Nephron (organoid): ENCODE measurements around the gene CISH.

Experiments used
- H3K27ac Mint-ChIP-seq, 3 experiments: 2 replicates each; pipeline ENCODE4 v1.8.0; 2020; ENCODE audit warnings: mixed read lengths in 3 of 3, mild to moderate bottlenecking in 2 of 3, moderate library complexity in 1 of 3
- H3K27me3 Mint-ChIP-seq: 2 replicates; pipeline ENCODE4 v1.8.0; 2021; ENCODE audit warnings: low read depth, mild to moderate bottlenecking, moderate library complexity, mixed read lengths
- H3K36me3 Mint-ChIP-seq: 2 replicates; pipeline ENCODE4 v1.8.0; 2020; ENCODE audit warnings: low read depth, mixed read lengths
- H3K4me1 Mint-ChIP-seq: 2 replicates; pipeline ENCODE4 v1.8.0; 2020; ENCODE audit warnings: mixed read lengths
- H3K4me3 Mint-ChIP-seq, 3 experiments: 2 replicates each; pipeline ENCODE4 v1.8.0; 2020; ENCODE audit warnings: mild to moderate bottlenecking in 3 of 3, mixed read lengths in 3 of 3, moderate library complexity in 2 of 3
- H3K9me3 Mint-ChIP-seq: 2 replicates; pipeline ENCODE4 v1.8.0; 2020; ENCODE audit warnings: mixed read lengths
- CTCF ChIP-seq, 3 experiments: fragments of 200-600 bp; sonication (generic); IDR thresholded peaks; one replicate each; pipeline ENCODE4 v1.5.0; 2021; ENCODE audit warnings: antibody characterized with exemption in 3 of 3; ENCODE audit not compliant: unreplicated experiment in 3 of 3

Gene CISH

DNA sequence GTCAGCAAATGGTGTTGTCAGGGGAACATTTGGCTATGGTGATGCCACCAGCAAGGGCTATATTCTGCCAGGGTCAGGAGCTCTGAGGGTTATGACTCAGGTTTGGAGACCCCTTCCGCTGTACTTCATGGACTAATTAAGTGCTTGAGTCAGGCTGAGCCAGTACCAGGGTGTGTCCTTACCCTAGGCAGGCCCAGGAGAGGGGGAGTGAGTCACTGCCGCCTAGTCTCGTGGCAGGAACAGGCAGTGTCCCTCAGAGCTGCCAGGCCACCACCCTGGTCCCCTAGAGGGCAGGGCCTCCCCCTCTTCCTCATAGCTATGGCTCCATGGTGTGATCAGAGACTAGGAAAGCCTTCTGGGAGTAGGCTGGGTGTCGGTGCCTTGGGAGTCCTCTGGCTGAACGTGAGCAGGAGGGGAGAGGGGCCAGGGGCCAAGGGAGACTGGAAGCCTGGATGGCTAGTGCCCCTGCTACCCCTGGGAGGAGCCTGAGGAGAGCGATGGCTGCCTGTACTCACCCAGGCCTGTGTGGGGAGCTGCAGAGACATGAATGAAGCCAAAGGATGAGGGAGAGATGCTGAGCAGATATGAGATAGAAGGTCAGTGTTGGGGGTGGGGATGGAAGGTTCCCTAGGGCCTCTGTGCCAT, 16.0 kb upstream of the CISH start:
- Mint-ChIP-seq H3K27me3 (peaks cover 13% of the 10 kb centered on the region), H3K4me1 (peaks cover 23% of the 10 kb centered on the region), H3K9me3 (no peaks in the 10 kb centered on the region), H3K4me3 (no peak overlapping the region), H3K27ac (no peak overlapping the region), H3K36me3 (peaks cover 4% of the 10 kb centered on the region)
- TF ChIP-seq CTCF (IDR thresholded peaks at IDR 0.05; ENCODE audit: unreplicated experiment in 3 of 3): peak in 1 of 3 experiments; percentile 10

DNA sequence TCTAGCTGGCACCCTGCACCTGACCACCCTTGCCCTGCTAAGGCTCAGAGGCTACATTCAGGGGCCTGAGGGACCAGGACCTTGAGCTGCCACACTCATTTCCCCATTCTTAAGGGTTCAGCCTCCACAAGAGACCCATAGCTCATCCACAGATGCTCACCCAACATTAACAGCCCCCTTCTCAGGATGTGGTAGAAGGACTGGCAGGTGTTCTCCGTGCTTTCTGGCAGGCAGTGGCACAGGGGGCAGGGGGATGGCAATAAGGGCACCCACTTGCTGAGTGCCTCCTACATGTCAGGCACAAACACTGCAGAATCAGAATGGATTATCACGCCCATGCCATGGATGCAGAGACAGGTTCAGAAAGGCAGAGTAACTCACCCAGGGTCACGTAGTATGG, 14.8 kb upstream of the CISH start:
- no peak for TF ChIP-seq CTCF (IDR thresholded peaks at IDR 0.05; ENCODE audit: unreplicated experiment in 3 of 3)
- Mint-ChIP-seq H3K27ac (no peak overlapping the region), H3K36me3 (peaks cover 4% of the 10 kb centered on the region), H3K4me1 (peaks cover 12% of the 10 kb centered on the region), H3K27me3 (peaks cover 10% of the 10 kb centered on the region), H3K9me3 (no peaks in the 10 kb centered on the region), H3K4me3 (no peak overlapping the region)

GRCh38 chr3:50625231-50626182, 13.9 kb upstream of the CISH start:
- peaks cover 4% of the 10 kb centered on the region for H3K27me3 Mint-ChIP-seq
- H3K9me3 Mint-ChIP-seq: no peaks in the 10 kb centered on the region
- peaks cover 8% of the 10 kb centered on the region for H3K36me3 Mint-ChIP-seq

DNA sequence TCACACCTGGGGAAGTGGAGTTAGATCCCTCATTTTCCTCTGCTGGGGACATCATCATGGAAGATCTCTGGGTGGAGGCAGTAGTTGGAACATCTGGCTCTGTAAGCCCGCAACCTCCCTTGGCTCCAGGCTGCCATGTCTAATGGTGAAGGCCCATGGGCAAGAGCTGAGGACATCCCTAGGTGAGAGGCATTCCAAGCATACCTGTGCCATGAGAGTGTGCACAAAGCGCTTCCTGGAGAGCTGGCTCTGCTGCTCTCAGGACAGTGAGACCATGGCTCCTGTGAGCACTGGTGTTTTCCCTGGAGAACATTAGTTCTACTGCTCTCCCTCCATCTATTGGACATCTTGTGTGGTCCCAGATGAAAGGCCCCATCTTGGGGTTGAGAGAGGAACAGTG, 13.1 kb upstream of the CISH start:
- peak overlapping the region in 1 of 3 experiments; percentile 59 for H3K27ac Mint-ChIP-seq
- H3K27me3 Mint-ChIP-seq: peaks cover 3% of the 10 kb centered on the region

More at GRCh38 chr3:50625231-50626182, 13.9 kb upstream of the CISH start:
- Mint-ChIP-seq H3K4me3 (no peak overlapping the region), H3K4me1 (peaks cover 7% of the 10 kb centered on the region), H3K27ac (no peak overlapping the region)
- TF ChIP-seq CTCF (IDR thresholded peaks at IDR 0.05; ENCODE audit: unreplicated experiment in 3 of 3): no peak

DNA sequence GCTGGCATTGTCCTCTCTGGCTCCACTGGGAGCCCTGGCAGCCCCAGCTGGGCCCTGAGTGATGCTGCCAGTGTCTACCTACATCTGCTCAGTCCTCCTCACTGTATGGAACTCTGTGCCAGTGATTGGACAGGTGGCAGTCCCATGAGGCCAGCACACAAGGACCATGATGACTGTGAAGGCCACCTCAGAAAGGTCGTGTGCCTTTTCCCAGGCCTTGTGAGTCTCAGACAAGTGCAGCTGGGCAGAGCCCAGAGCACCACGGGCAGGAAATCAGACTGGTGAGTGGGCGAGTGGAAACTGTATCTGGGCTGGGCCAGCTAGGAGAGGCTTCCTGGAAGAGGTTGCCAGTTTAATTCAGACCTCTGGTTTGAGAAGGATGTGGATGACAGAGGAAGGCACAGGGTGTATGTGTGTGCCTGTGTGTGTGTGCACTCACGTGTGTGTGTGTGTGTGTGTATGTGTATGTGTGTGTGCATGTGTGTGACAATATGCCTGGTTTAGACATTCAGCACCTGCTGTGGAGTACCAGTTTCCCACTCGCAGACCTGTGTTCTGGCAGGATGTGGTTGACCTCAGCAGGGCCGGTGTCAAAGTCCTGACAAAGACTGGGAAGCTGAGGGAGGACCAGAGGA, 12.4 kb upstream of the CISH start:
- no peak for TF ChIP-seq CTCF (IDR thresholded peaks at IDR 0.05; ENCODE audit: unreplicated experiment in 3 of 3)
- peak overlapping the region in 1 of 3 experiments; percentile 59 for H3K27ac Mint-ChIP-seq
- H3K36me3 Mint-ChIP-seq: peaks cover 11% of the 10 kb centered on the region
- peaks cover 8% of the 10 kb centered on the region for H3K4me1 Mint-ChIP-seq
- no peak overlapping the region for H3K4me3 Mint-ChIP-seq
- H3K27me3 Mint-ChIP-seq: peaks cover 3% of the 10 kb centered on the region
- no peaks in the 10 kb centered on the region for H3K9me3 Mint-ChIP-seq

More for the DNA sequence above, 13.1 kb upstream of the CISH start:
- peaks cover 11% of the 10 kb centered on the region for H3K36me3 Mint-ChIP-seq
- no peaks in the 10 kb centered on the region for H3K9me3 Mint-ChIP-seq
- TF ChIP-seq CTCF (IDR thresholded peaks at IDR 0.05; ENCODE audit: unreplicated experiment in 3 of 3): no peak
- no peak overlapping the region for H3K4me3 Mint-ChIP-seq
- H3K4me1 Mint-ChIP-seq: peaks cover 8% of the 10 kb centered on the region
